ENCODE measurements around the gene CACNG7.
"Not testable (repeated sequence)": the region's sequence is repeated elsewhere in the genome, so short reads cannot be mapped to it uniquely, and the experiment has no call there.

Gene CACNG7

DNA sequence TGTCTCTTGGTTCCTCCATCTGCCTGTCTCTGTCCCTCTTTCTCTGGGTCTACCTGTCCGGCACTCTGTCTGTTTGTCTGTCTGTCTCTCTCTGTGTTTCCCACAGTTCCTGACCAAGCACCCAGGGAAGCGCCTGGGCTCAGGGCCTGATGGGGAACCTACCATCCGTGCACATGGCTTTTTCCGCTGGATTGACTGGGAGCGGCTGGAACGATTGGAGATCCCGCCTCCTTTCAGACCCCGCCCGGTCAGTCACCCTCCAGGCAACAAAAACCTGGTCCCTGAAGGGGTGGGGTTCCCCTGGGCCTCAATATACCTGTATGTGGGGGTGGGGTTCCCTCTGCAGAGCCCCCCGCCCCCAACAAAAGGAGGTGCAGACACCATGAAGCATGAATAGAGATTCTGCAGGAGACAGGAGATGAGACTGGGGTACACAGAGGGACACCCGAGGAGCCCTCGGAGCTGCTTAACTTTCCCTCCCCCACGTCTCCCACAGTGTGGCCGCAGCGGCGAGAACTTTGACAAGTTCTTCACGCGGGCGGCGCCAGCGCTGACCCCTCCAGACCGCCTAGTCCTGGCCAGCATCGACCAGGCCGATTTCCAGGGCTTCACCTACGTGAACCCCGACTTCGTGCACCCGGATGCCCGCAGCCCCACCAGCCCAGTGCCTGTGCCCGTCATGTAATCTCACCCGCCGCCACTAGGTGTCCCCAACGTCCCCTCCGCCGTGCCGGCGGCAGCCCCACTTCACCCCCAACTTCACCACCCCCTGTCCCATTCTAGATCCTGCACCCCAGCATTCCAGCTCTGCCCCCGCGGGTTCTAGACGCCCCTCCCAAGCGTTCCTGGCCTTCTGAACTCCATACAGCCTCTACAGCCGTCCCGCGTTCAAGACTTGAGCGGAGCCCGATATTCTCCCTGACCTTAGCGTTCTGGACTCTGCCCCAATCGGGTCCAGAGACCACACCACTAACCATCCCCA is 2.6 kb upstream of the CACNG7 start:
- DNase-seq: no peak

DNA sequence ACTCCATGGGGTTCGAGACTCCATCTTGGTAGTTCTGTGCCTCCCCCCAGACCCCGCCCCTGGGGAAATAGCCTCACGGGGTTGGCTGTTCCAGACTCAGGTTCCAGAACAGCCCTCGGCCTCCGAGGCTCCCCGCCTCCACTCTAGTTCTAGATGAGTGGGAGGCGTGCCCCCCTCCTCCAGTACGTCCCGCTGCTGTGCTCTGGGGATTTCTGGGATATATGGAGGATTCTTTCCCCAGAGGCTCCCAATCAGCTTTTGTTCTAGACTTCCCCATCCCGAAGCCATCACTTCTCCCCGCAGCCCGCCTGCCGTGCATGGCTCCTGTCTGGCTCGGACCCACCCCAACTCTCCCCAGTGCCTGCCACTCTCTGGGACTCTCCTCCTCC is 1.9 kb upstream of the CACNG7 start:
- DNase-seq: no peak

DNA sequence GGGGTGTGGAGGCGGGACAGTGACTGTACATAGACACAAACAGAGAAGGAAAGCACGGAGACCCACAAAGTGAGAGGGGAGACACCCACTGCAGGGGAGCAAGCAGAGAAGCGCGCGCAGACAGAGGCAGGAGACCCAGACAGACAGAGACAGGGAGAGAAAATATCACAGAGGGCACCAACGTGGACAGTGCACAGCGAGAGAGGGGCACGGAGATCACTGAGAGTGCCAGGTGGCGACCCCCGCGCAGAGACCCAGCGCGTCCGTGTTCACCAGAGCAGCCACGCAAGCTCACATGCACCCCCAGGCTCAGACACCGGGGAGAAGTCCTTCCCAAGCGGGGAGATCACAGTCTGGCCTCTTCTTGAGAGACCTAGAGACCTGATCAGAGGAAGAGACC is 1.4 kb upstream of the CACNG7 start:
- no peak for DNase-seq

DNA sequence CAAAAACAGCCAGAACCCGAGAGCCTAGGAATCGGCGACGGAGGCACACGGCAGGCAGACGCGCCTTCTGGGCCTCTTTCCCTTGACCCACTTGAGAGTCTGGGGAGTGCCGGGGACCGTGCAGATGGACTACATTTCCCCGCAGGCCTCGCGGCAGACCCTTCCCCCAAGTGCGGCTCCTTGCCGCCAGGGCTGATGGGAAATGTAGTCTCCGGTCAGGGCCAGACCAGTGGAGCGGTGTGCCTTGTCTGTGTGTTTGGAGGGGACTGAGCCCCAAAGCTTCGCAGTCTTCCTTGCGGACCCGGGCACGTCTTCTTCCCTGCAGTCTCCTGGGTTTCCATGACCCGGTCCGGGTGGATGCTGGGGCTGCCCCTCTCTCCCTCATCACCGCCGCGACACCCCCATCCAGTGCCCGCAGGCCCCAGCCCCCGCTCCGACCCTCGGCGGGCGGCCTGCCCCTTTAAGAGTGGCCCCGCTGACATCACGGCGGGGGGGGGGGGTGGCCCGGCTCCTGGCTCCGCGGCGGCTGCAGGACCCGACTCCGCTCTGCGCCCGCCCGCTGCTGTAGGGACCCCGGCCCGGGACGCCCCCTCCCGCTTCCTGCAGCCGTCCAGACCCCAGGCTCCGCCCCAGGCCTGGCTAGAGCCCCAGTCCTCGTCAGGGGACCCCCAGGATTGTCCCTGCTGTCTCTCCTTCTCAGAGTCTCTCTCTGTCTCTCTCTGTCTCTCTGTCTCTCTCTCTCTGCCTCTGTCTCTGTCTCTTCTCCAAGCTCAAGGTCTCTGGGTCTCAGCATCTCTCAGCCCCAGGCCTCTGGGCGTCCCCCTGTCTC is 758 bp upstream of the CACNG7 start:
- no peak for DNase-seq

DNA sequence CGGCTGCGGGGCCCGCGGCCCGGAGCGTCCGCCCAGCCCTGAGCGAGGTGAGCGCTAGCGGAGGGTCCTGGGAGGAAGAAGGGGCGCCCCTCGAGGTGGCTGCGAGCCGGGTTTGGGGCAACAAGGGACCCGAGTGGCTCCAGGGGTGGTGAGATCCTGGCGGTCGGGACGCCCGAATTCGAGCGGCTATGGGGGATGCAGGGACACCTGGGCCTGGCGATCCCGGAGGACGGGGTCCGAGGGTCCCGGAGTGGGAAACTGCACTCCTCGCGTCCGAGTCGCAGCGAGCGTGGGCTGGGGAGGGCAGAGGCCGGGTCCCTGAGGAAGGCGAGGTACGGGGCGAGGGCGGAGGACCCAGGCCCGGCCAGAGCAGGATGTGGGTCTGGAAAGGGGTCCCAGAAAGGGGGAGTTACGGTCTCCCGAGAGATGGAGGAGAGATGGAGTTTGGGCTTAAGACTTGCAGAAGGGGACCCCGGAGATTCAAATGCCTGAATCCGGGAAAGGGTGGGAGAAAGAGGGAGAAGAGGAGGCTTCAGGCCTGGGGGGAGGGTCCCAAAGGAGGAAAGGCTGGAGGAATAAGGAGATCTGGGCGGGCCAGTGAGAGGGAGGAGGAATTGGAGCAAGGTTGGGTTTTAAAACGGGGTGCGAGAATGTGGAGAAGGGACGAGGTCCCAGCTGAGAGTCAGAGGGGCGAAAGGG is 542 bp downstream of the CACNG7 start:
- DNase-seq: no peak

DNA sequence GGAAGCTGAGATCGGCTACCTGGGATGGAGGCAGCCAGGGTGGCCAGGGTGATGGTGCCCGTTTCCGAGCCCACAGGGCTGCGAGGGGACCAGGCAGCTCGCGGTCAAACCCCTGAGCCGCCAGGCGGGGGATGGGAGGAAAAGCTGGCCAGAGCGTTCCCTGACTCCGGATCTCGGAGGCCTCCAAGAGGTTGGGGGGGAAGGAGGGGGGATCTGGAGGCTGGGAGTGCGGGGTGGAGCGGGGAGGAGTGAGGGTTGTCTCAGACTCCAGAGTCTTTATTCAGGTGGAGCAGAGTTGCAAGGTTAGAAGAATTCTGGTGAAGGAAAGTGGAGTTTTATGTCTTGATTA is 1.1 kb downstream of the CACNG7 start:
- DNase-seq: no peak

DNA sequence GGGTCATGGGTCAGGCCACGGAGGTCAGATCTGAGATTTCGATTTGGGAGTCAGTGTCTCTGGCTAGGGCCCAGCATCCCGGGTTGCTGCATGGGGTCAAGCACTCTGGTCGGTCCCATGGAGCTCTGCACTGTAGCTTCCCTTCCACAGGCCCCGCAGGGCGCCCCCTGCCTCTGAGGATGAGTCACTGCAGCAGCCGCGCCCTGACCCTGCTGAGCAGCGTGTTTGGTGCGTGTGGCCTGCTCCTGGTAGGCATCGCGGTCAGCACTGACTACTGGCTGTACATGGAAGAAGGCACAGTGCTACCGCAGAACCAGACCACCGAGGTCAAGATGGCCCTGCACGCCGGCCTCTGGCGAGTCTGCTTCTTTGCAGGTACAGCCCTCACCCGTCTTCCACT is 3.6 kb downstream of the CACNG7 start:
- DNase-seq: no peak

DNA sequence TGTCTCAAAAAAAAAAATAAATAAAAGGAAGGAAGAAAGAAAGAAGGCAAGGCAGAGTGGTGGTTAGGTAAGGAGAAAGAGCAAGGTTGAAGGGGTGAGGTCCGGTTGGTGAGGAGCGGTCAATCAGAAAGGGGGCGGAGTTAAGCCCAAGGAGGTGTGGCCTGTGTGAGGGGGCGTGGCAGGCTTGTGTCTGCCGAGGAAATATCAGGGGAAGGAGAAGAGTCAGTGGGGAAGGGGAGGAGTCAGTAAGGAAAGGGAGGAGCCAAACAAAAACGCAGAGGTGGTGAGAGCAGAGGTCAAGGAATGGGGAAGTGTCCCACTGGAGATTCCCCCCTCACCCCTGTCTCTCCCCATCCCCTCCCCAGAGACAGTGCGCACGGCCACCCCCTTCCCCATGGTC is 5.9 kb downstream of the CACNG7 start:
- DNase-seq: no peak

DNA sequence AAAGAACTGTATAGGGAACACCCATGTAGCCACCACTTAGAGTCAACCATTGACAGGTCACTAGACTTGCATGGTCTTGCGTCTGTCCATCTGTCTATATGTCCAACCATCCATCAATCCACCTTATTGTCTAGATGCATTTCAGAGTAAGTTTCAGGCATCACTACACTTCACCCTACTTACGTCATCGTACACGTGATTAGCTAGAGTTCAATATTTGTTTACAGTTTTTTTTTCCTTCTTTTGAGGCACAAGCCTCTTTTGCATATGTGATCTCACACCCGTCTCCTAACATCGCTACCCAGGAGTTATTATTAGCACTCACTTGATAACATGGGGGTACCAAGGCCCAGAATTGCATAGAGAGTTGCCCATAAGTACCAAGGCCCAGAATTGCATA is 6.9 kb downstream of the CACNG7 start:
- no peak for DNase-seq

DNA sequence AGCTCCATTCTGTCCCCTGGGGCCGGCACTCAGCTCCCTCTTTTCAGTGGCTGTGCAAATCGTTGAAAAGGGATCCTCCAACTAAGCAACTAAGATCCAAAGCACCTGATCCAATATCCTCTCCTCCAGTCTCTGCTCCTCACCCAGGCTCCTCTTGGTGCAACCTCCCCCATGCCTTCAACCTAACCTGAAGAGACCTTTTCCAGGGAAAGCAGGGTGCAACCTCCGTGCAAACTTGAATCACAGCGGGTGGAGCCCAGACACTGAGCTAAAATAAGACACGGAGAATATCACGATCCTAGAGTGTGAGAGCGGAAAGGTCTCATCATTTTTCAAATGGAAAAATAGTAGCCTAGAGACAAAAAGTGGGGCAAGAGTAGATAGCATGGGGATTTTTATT is 8.3 kb downstream of the CACNG7 start:
- DNase-seq: no peak

DNA sequence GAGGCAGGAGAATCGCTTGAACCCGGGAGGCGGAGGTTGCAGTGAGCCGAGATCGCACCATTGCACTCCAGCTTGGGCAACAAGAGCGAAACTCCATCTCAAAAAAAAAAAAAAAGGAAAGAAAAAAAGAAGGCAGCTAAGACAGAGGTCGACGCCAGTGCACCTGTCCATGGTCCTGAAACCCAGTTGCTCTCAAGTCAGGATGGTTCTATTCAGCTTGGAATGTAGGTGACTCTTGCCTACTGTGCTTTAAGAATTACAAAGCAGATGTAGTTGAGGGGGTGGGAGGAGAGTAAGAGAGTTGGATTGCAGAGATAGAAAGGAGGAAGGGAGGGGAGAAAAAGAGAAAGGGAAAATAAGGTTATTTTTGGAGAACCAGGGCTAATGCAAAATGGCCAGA is 18.7 kb downstream of the CACNG7 start:
- DNase-seq: no peak

DNA sequence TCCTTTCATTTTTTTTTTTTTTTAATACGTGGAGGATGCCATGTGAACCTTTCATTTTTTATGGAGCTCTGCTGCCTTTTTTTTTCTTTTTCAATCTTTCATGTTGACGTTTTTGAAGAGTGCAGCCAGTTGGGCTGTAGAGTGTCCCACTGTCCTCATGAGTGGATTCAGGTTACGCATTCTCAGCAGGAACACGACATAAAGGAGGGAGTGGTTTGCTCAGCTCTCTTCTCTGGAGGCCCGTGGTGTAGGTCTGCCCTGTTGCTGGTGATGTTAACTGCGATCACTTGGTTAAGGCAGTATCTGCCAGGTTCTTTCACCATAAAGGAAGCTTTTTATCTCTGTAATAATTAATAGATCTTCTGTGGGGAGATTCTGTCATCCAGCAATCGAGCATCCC is 27.0 kb downstream of the CACNG7 start:
- no peak for DNase-seq

DNA sequence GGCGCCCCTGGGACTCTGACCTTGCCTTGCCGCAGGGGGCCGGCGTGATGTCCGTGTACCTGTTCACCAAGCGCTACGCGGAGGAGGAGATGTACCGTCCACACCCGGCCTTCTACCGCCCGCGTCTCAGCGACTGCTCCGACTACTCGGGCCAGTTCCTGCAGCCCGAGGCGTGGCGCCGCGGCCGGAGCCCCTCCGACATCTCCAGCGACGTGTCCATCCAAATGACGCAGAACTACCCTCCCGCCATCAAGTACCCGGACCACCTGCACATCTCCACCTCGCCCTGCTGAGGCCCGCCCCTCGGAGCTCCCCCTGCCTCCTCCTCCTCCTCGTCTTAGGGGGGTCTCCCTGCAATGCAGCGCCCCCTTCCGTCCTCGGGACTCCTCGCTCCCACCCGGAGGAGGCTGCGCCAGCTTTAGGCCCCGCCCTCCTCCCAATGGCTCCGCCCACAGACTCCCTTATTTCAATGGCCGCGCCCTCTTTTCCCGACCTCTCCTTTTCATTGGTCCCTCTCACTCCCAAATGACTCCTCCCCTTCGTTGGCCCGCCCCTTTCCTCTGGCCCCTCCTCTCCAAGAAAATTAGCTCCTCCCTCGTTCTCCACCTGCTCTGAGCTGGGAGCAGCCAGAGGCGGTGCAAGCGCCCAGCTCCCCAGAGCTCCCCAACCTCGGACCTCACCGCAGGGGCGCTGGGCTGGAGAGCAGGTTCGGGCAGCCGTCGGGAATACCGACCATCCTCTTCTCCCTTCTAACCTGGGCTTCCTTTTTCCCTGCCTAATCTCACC is 33.1 kb downstream of the CACNG7 start:
- no peak for DNase-seq

DNA sequence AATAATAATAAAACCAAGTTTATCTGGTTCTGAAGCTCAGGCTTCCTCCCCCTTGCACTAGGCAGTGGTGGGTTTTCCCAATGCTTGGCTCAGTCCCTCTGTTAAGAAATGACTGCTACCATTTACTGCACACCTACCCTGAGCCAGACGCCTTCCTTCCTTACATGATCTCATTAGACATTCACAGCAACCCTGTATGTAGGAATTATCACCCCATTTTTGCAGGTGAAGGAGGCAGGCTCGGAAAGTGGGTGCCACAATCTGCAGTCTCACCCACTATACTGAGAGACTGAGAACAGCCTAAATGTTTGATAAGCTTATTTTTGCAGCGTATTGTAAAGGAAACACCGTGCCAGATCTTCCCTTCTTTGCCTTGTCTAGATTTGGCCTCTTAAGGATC is 35.3 kb downstream of the CACNG7 start:
- no peak for DNase-seq

DNA sequence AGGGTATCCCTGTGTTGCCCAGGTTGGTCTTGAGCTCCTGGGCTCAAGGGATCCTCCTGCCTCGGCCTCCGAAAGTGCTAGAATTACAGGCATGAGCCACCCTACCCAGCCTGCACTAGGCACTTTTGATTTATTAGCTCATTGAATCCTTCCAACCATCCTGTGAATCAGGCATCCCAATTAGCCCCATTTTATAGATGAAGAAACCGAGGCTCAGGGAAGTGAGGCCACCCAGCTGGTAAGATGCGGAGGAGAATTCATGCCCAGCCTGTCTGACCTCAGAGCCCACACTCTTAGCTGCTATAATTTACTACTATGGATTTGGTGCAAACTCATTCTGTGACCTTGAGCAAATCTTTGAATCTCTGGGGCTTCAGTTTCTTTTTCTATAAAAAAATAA is 35.9 kb downstream of the CACNG7 start:
- no peak for DNase-seq

DNA sequence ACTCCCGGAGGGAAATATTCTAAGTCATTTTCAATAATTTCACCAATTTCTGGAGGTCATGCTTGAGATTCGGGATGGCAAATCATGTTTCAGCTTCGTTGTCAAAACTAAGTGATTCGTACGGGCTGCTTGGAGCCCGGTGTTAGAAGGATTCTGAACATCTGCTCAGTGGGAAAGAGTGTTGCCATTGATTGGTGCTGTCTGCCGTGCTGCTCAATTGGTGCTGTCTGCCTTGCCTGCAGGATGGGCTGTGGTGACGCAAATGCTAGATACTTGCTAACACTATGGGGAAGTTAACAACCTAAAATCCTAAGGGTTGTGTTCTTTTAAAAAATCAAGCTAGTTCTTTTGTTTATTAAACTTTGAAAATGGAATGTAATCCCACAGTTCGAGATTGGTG is 36.4 kb downstream of the CACNG7 start:
- DNase-seq: no peak

DNA sequence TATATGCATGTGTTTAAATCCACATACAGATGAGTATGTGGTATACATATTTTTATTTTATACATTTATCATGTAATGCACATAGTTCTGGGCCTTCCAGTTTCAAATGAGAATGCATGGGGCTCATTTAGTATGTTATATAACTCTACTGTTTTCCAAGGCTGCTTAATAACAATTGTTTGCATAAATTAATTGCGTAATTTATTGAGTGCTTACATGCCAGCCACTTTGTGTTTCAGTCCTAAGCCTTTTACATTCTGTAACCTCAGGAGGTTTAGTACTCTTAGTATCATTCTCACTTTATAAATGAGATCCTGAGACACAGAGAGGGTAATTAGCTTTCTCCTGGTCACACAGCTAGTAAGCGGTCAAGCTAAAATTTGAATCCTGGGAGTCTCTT is 36.9 kb downstream of the CACNG7 start:
- no peak for DNase-seq

DNA sequence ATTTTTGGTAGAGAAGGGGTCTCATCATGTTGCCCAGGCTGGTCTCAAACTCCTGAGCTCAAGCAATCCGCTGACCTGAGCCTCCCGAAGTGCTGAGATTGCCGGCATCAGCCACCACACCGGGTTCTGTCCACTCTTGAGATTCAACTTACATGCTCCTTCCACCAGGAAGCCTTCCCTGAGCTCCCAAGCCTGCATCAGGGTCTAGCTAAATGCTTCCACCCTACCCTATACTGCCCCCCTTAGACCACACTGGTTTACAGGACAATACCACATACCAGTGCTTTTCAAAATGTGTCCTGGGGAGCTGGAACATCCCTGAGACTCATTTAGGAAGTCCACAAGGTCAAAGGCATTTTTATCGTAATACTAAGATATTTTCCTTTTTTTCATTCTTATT is 38.5 kb downstream of the CACNG7 start:
- no peak for DNase-seq

DNA sequence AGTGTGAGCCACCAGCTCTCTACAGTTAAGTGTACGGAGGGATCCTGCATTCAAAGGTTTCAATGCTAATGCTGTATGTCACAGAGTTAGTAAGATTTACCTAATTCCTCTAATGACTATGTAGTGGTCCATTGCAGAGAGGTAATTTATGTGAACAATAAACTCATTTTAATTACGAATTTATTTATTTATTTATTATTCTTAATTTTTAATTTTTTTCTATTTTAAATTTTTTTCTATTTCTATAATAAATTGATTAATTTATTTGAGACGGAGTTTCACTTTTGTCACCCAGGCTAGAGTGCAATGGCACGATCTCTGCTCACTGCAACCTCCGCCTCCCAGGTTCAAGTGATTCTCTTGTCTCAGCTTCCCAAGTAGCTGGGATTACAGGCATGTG is 39.5 kb downstream of the CACNG7 start:
- not testable (repeated sequence) for DNase-seq

DNA sequence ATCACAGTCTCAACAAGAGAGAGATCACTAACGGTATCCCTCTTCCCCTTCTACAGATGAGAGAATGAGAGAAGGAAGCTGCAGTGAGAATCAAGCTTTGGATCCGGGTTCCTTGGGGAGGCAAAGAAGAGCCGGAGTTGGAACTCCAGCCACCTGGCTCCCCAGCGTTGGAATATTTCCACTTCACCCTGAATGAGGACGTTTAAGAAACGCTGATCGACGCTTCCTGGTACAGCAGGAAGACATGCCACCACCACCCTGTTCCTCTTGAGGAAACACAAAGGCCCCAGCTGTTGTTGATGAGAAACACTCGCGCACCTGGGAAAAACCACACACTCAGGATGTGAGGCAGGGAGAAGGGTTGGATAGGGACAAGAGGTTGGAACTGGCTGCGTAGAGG is 42.4 kb downstream of the CACNG7 start:
- no peak for DNase-seq

DNA sequence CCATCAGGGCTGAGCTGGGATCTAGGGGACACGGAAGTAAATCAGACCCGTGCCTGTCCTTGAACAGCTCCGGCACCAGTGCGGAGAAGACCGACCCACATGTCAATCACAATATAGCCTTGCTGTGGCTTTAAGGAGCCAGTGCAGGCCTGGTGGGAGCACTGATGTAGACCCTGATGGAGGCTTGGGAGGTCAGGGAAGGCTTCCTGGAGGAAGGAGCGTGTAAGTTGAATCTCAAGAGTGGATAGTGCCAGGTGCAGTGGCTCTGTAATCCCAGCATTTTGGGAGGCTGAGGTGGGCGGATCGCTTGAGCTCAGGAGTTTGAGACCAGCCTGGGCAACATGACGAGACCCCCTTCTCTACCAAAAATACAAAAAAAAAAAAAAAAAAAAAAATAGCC is 42.9 kb downstream of the CACNG7 start:
- no peak for DNase-seq

DNA sequence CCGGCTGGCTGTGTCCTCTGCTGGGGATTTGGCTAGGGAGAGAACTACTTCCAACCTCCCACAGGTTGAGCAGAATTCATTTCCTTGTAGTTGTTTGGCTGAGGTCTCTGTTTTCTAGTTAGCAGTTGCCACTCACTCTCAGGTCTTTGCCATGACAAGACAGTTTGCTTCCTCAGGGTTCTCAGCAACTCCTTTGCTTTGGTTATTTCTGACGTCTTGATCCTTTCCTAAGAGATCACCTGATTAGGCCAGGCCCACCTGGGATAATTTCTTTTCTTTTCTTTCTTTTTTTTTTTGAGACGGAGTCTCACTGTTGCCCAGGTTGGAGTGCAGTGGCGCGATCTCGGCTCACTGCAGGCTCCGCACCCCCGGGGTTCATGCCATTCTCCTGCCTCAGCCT is 44.3 kb downstream of the CACNG7 start:
- no peak for DNase-seq
